Keratinocyte (primary cell): Measurements from ENCODE around the gene ERI3. TPM values are rescaled to one million over a fixed set of nuclear protein-coding genes. Genes with fewer than 3 reads are reported as not detected.
A peak's percentile ranks its signal among the peaks of the same experiment; 100 is the strongest.

ENCODE experiments used
- DNase-seq: peaks from one replicate; pipeline ENCODE4 v3.0.0-alpha.2; 2011; ENCODE audit warnings: low read depth, missing footprints, low spot score
- FAIRE-seq: peaks from 2 replicates; lab custom pipeline; 2011; peaks lifted over from hg19 to GRCh38; lab: Jason Lieb, UNC
- H2AFZ ChIP-seq: 2 replicates; pipeline ENCODE4 v1.6.0; 2012; ENCODE audit warnings: low read length, control low read depth, inconsistent platforms; ENCODE audit not compliant: control insufficient read depth
- H3K27ac ChIP-seq: 2 replicates; pipeline ENCODE4 v1.5.1; 2011; ENCODE audit warnings: low read length; ENCODE audit not compliant: control insufficient read depth, insufficient read depth
- H3K27me3 ChIP-seq: 3 replicates; pipeline ENCODE4 v1.6.0; 2011; ENCODE audit warnings: low read length; ENCODE audit not compliant: control insufficient read depth, insufficient read depth; ENCODE audit errors: extremely low read depth
- H3K36me3 ChIP-seq, 2 experiments: 2 replicates in 1 of 2; 3 replicates in 1 of 2; pipeline ENCODE4 v1.5.1; 2011; ENCODE audit warnings: low read length in 2 of 2, mild to moderate bottlenecking in 1 of 2; ENCODE audit not compliant: control insufficient read depth in 2 of 2, insufficient read depth in 2 of 2; ENCODE audit errors: extremely low read depth in 1 of 2
- H3K4me1 ChIP-seq: 3 replicates; pipeline ENCODE4 v1.5.1; 2011; ENCODE audit warnings: low read length; ENCODE audit not compliant: control insufficient read depth, insufficient read depth; ENCODE audit errors: extremely low read depth
- H3K4me2 ChIP-seq: 3 replicates; pipeline ENCODE4 v1.6.0; 2011; ENCODE audit warnings: low read depth, low read length; ENCODE audit not compliant: control insufficient read depth, insufficient read depth; ENCODE audit errors: extremely low read depth
- H3K4me3 ChIP-seq, 3 experiments: fragments of 200-600 bp in 1 of 3; sonication (generic) in 1 of 3; 2 replicates in 2 of 3; 3 replicates in 1 of 3; pipeline ENCODE4 v1.5.1; 2011 to 2016; ENCODE audit warnings: low read length in 3 of 3, mild to moderate bottlenecking in 3 of 3, control low read depth in 2 of 3, inconsistent platforms in 1 of 3, low read depth in 1 of 3, mixed read lengths in 1 of 3, mixed run types in 1 of 3, moderate library complexity in 1 of 3; ENCODE audit not compliant: control insufficient read depth in 2 of 3, insufficient read depth in 2 of 3; ENCODE audit errors: extremely low read depth in 1 of 3
- H3K79me2 ChIP-seq: 2 replicates; pipeline ENCODE4 v1.6.0; 2012; ENCODE audit warnings: low read length; ENCODE audit not compliant: control insufficient read depth, insufficient read depth
- H3K9ac ChIP-seq: 3 replicates; pipeline ENCODE4 v1.6.0; 2011; ENCODE audit warnings: low read length; ENCODE audit not compliant: control insufficient read depth, insufficient read depth; ENCODE audit errors: extremely low read depth
- H3K9me1 ChIP-seq: 3 replicates; pipeline ENCODE4 v1.6.0; 2011; ENCODE audit warnings: low read length; ENCODE audit not compliant: control insufficient read depth, insufficient read depth; ENCODE audit errors: extremely low read depth
- H3K9me3 ChIP-seq: 2 replicates; pipeline ENCODE4 v1.5.1; 2012; ENCODE audit warnings: low read depth, low read length; ENCODE audit not compliant: control insufficient read depth
- H4K20me1 ChIP-seq: 3 replicates; pipeline ENCODE4 v1.6.0; 2011; ENCODE audit warnings: low read length; ENCODE audit not compliant: control insufficient read depth, insufficient read depth; ENCODE audit errors: extremely low read depth
- EZH2 ChIP-seq: IDR thresholded peaks from one replicate; pipeline ENCODE4 v1.6.1; 2012; ENCODE audit warnings: inconsistent platforms, mild to moderate bottlenecking, low read length, moderate library complexity
- dilution Hi-C: fragments of 300-500 bp; cut with MboI; formaldehyde crosslinking; loops from one replicate; pipeline ENCODE4 v1.7.0; 2020; ENCODE audit warnings: low sequenced_read_pairs; ENCODE audit not compliant: extremely low pct_ligation_motif_present
- polyA plus RNA-seq, 5 experiments: library from polyadenylated mRNA; depleted of rRNA in 3 of 5; stranded (reverse) in 3 of 5; stranded (forward) in 1 of 5; unstranded in 1 of 5; fragments of >200 nt; gene quantifications; 1 replicate in 1 of 5; 2 replicates in 3 of 5; 3 replicates in 1 of 5; pipeline versions ENCODE4 v1.2.1 to v1.2.3, GENCODE V29; 2011 to 2012; ENCODE audit warnings: missing spikeins in 2 of 5, low read depth in 1 of 5, low replicate concordance in 1 of 5
- TF ChIP-seq, protein P1 (sequence below), 3 experiments: IDR thresholded peaks in 1 of 3; conservative IDR thresholded peaks in 1 of 3; optimal IDR thresholded peaks in 1 of 3; 2 replicates in 2 of 3; 3 replicates in 1 of 3; pipeline versions ENCODE3 to v1.5.1; 2011; ENCODE audit warnings: low read length in 3 of 3, mild to moderate bottlenecking in 3 of 3, moderate library complexity in 2 of 3, control low read depth in 1 of 3, inconsistent platforms in 1 of 3; ENCODE audit not compliant: insufficient read depth in 2 of 3; ENCODE audit errors: extremely low read depth in 1 of 3

Gene ERI3
- polyA plus RNA-seq, 1 donor (not counting 4 experiments of a cell fraction or from before 2014, with no cell fraction given): 43.7 TPM

DNA sequence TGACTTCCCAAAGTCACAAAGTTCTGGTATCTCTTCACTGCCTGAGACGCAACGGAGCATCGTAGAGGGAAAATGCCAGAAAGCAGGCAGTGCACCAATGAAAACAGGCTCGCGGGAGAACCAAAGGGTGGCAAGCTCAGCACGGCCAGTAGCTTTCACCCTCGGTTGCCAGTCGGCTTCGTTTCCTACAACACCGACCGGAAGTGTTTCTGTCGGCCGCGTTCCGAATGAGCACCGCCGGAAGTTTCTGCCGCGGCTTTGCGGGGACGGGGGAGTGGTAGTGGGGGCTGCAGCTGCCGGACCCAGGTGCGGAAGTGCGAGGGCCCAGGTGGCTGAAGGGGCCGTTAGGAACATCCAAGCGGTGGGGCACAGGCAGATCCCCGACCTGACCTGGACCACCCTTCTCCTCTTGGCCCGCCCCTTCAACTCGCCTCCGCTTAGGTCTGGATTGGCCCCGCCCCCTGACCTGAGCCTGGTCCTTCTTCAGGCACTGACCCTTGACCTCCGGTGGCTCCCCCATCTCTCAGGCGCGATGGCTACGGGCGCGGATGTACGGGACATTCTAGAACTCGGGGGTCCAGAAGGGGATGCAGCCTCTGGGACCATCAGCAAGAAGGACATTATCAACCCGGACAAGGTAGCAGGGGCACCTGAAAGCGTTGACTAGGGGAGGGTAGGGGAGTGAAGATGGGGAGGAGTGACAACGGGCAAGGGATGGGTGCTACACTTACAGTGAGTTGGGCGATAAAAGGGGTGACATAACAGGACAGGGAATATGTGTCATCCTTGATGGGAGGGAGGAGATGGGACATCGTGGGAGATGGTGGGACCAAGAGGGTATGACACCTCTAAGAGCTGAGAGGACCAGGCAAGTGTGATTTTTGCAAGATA, 141.6 kb downstream of the ERI3 start, which contains the start of gene DMAP1:
DMAP1 (plus strand) TSS at position 250 of the 891 bp plus-strand sequence; CDS start at position 533, 283 bp downstream.
- peak within 1 kb of the TSS; percentile 68 for H3K9ac ChIP-seq
- H3K27me3 ChIP-seq: no peaks in the 10 kb centered on the region
- peak within 1 kb of the TSS; percentile 78 for H2AFZ ChIP-seq
- H3K79me2 ChIP-seq: peaks cover 7% of the 10 kb centered on the region
- FAIRE-seq: peak; percentile 39
- peak within 1 kb of the TSS; percentile 74 for H3K4me2 ChIP-seq
- H4K20me1 ChIP-seq: no peaks in the 10 kb centered on the region
- H3K4me1 ChIP-seq: peaks cover 15% of the 10 kb centered on the region
- H3K4me3 ChIP-seq: peak within 1 kb of the TSS; percentile 70 to 88 (median 76)
- TF ChIP-seq, protein P1, sequence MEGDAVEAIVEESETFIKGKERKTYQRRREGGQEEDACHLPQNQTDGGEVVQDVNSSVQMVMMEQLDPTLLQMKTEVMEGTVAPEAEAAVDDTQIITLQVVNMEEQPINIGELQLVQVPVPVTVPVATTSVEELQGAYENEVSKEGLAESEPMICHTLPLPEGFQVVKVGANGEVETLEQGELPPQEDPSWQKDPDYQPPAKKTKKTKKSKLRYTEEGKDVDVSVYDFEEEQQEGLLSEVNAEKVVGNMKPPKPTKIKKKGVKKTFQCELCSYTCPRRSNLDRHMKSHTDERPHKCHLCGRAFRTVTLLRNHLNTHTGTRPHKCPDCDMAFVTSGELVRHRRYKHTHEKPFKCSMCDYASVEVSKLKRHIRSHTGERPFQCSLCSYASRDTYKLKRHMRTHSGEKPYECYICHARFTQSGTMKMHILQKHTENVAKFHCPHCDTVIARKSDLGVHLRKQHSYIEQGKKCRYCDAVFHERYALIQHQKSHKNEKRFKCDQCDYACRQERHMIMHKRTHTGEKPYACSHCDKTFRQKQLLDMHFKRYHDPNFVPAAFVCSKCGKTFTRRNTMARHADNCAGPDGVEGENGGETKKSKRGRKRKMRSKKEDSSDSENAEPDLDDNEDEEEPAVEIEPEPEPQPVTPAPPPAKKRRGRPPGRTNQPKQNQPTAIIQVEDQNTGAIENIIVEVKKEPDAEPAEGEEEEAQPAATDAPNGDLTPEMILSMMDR (optimal IDR thresholded peaks at IDR 0.05 in 1 of 3, IDR thresholded peaks at IDR 0.05 in 1 of 3, conservative IDR thresholded peaks at IDR 0.05 in 1 of 3; ENCODE audit: extremely low read depth in 1 of 3, insufficient read depth in 2 of 3, low read length in 3 of 3): peak in 2 of 3 experiments; percentile 18 to 35
- no peak for TF ChIP-seq EZH2
- H3K9me3 ChIP-seq: no peaks in the 10 kb centered on the region
- no peaks in the 10 kb centered on the region for H3K9me1 ChIP-seq
- no peak for DNase-seq
- peak within 1 kb of the TSS; percentile 27 for H3K27ac ChIP-seq
- dilution Hi-C loops: no loop called here
- H3K36me3 ChIP-seq: peaks cover 7 to 14% of the 10 kb centered on the region in 2 experiments

DNA sequence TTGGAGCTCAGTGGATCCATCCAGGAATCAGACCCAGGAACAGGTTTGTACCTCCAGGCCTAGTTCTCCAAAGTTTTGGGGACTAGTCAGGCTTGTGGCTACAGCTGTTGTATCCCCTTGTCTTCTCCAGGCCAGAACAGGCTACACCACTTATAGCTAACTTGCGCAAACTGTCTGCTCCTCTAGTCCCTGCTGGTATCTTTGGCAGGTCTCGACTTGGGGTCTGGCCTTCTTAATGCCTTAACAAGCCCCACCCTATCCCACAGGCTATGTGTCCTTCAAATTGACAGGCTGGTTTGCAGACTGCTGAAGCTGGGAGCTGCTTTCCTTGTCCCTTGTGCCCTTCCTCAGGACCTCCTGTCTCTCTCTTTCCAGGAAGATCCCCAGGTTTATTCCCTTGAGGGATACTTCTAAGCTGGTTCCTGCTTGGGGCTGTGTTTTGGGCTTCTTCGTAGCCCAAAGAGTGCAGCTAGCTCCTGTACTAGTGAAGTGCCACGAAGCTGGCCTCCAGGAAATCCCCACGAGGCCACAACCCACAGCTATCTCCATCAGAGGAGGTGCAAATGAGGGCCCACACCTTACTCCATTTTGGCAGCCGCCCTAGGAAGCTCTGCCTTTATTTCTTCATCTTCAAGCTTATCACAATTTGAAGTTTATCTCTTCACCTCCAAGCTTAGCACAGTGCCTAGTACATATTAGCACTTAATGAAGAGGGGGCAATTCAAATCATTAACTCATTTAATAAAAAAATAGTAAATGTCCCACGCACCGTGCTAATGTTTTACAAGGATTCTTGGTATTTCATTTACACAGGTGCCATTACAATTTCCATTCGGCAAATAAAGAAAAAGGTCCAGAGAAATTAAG, 142.5 kb downstream of the ERI3 start:
- no peak for TF ChIP-seq EZH2
- TF ChIP-seq, protein P1 (optimal IDR thresholded peaks at IDR 0.05 in 1 of 3, IDR thresholded peaks at IDR 0.05 in 1 of 3, conservative IDR thresholded peaks at IDR 0.05 in 1 of 3; ENCODE audit: extremely low read depth in 1 of 3, insufficient read depth in 2 of 3, low read length in 3 of 3): no peak
- DNase-seq: no peak
- H3K27ac ChIP-seq: peak overlapping the region; percentile 19

More for the DNA sequence above, 142.5 kb downstream of the ERI3 start:
- H3K36me3 ChIP-seq: peaks cover 4 to 9% of the 10 kb centered on the region in 2 experiments
- FAIRE-seq: peak; percentile 51
- H3K9ac ChIP-seq: peak overlapping the region; percentile 68
- H3K9me3 ChIP-seq: no peaks in the 10 kb centered on the region
- peaks cover 7% of the 10 kb centered on the region for H3K79me2 ChIP-seq
- no peaks in the 10 kb centered on the region for H3K9me1 ChIP-seq
- peak overlapping the region; percentile 67 for H2AFZ ChIP-seq
- no peaks in the 10 kb centered on the region for H3K27me3 ChIP-seq
- peak overlapping the region; percentile 70 to 88 (median 76) for H3K4me3 ChIP-seq
- dilution Hi-C loops: no loop called here
- H3K4me1 ChIP-seq: peaks cover 15% of the 10 kb centered on the region
- no peaks in the 10 kb centered on the region for H4K20me1 ChIP-seq
- peak overlapping the region; percentile 74 for H3K4me2 ChIP-seq
